GM04504 (cell line): ENCODE results near the gene VASN.

Source experiments
- DNase-seq: peaks from one replicate; pipeline ENCODE4 v3.0.0-alpha.2; 2012; ENCODE audit warnings: low read depth

Gene VASN

GRCh38 chr16:4426021-4426684, 54.5 kb downstream of the VASN start:
- no peak for DNase-seq

GRCh38 chr16:4426722-4427372, 55.2 kb downstream of the VASN start:
- no peak for DNase-seq

DNA sequence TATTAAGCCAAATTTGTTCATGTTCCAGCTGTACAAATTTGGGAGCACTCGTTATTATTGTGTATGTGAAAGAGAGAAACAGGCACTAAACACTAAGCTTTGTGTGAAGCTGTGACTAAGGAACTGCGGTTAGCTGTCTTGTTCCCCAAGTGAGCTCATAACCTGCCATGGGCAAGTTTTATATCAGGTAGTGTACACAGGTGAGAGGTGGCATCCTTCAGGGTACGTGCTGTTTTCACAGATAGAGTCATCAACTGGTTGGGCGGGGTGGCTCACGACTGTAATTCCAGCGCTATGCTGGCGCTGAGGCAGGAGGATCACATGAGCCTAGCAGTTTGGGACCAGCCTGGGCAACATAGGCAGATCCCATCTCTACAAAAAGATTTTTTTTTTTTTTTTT, 56.9 kb downstream of the VASN start:
- DNase-seq, result no peak

- DNase-seq, result no peak
These were observed 59.4 kb downstream of the VASN start for GRCh38 chr16:4431023-4431422.
